SJCRH30 (cell line): ENCODE measurements around the gene OR2Z1. TPM values are rescaled to one million over a fixed set of nuclear protein-coding genes. Genes with fewer than 3 reads are reported as not detected.

Source experiments
- DNase-seq, 2 experiments: peaks; one replicate each; pipeline ENCODE4 v3.0.0-alpha.2; 2015 to 2020
- H3K27ac ChIP-seq: fragments of 250-450 bp; sonication (Bioruptor Pico); 2 replicates; pipeline ENCODE4 v1.5.1; 2020; ENCODE audit warnings: mild to moderate bottlenecking, moderate library complexity
- H3K27me3 ChIP-seq: fragments of 250-450 bp; sonication (Bioruptor Pico); 2 replicates; pipeline ENCODE4 v1.5.1; 2020; ENCODE audit warnings: mild to moderate bottlenecking, moderate library complexity
- H3K36me3 ChIP-seq: fragments of 250-450 bp; sonication (Bioruptor Pico); 2 replicates; pipeline ENCODE4 v1.5.1; 2020; ENCODE audit warnings: mild to moderate bottlenecking, moderate library complexity
- H3K4me1 ChIP-seq: fragments of 250-450 bp; sonication (Bioruptor Pico); 2 replicates; pipeline ENCODE4 v1.5.1; 2020; ENCODE audit warnings: mild to moderate bottlenecking, moderate library complexity
- H3K4me3 ChIP-seq: fragments of 250-450 bp; sonication (Bioruptor Pico); 2 replicates; pipeline ENCODE4 v1.5.1; 2020; ENCODE audit warnings: mild to moderate bottlenecking, moderate library complexity
- H3K9me3 ChIP-seq: fragments of 250-450 bp; sonication (Bioruptor Pico); replicated peaks from 2 replicates; pipeline ENCODE4 v1.5.1; 2020; ENCODE audit warnings: mild to moderate bottlenecking, moderate library complexity
- total RNA-seq: library from RNA; depleted of rRNA; stranded (reverse); fragments of >200 nt; shearing (Covaris generic); gene quantifications from 2 replicates; pipeline ENCODE4 v1.2.3, GENCODE V29; 2014; rRNA removed

OR2Z1 gene
- total RNA-seq: not detected in 2 replicates

- DNase-seq: no peak
- H3K27me3 ChIP-seq: no peaks in the 10 kb centered on the region
- H3K4me1 ChIP-seq: no peaks in the 10 kb centered on the region
- H3K27ac ChIP-seq: no peak within 1 kb of the TSS
- no peaks in the 10 kb centered on the region for H3K36me3 ChIP-seq
- no peak within 1 kb of the TSS for H3K4me3 ChIP-seq
- H3K9me3 ChIP-seq: no peaks in the 10 kb centered on the region
Measured at GRCh38 chr19:8721334-8721733, at the start of gene OR2Z1. Gene OR2Z1, plus strand, starts transcription at chr19:8721634. Its CDS starts 9,395 bp downstream, at chr19:8731029.

GRCh38 chr19:8673276-8673891 is 48.0 kb upstream of the OR2Z1 start:
- no peak for DNase-seq
- H3K4me1 ChIP-seq: no peaks in the 10 kb centered on the region
- no peaks in the 10 kb centered on the region for H3K27me3 ChIP-seq
- H3K36me3 ChIP-seq: no peaks in the 10 kb centered on the region
- no peak overlapping the region for H3K4me3 ChIP-seq
- no peak overlapping the region for H3K27ac ChIP-seq
- no peaks in the 10 kb centered on the region for H3K9me3 ChIP-seq

GRCh38 chr19:8675066-8675465 is 46.4 kb upstream of the OR2Z1 start:
- DNase-seq: no peak
- Histone ChIP-seq H3K4me1 (no peaks in the 10 kb centered on the region), H3K36me3 (no peaks in the 10 kb centered on the region), H3K27ac (no peak overlapping the region), H3K27me3 (no peaks in the 10 kb centered on the region), H3K4me3 (no peak overlapping the region), H3K9me3 (no peaks in the 10 kb centered on the region)

GRCh38 chr19:8678244-8678807 is 43.1 kb upstream of the OR2Z1 start:
- DNase-seq: no peak
- Histone ChIP-seq H3K9me3 (no peaks in the 10 kb centered on the region), H3K4me1 (no peaks in the 10 kb centered on the region), H3K27me3 (no peaks in the 10 kb centered on the region), H3K27ac (no peak overlapping the region), H3K4me3 (no peak overlapping the region), H3K36me3 (no peaks in the 10 kb centered on the region)

GRCh38 chr19:8680676-8681344 is 40.6 kb upstream of the OR2Z1 start:
- H3K27me3 ChIP-seq: no peaks in the 10 kb centered on the region

GRCh38 chr19:8681345-8682029 is 39.9 kb upstream of the OR2Z1 start:
- DNase-seq: no peak
- no peak overlapping the region for H3K27ac ChIP-seq

More at GRCh38 chr19:8680676-8681344, 40.6 kb upstream of the OR2Z1 start:
- no peak overlapping the region for H3K27ac ChIP-seq
- H3K4me1 ChIP-seq: no peaks in the 10 kb centered on the region
- no peak overlapping the region for H3K4me3 ChIP-seq
- no peak for DNase-seq
- H3K36me3 ChIP-seq: no peaks in the 10 kb centered on the region
- no peaks in the 10 kb centered on the region for H3K9me3 ChIP-seq

GRCh38 chr19:8682472-8682871 is 39.0 kb upstream of the OR2Z1 start:
- Histone ChIP-seq H3K4me1 (no peaks in the 10 kb centered on the region), H3K27ac (no peak overlapping the region), H3K4me3 (no peak overlapping the region), H3K27me3 (no peaks in the 10 kb centered on the region), H3K36me3 (no peaks in the 10 kb centered on the region), H3K9me3 (no peaks in the 10 kb centered on the region)
- DNase-seq: no peak

More at GRCh38 chr19:8681345-8682029, 39.9 kb upstream of the OR2Z1 start:
- Histone ChIP-seq H3K36me3 (no peaks in the 10 kb centered on the region), H3K27me3 (no peaks in the 10 kb centered on the region), H3K9me3 (no peaks in the 10 kb centered on the region), H3K4me3 (no peak overlapping the region), H3K4me1 (no peaks in the 10 kb centered on the region)

GRCh38 chr19:8682931-8683330 is 38.5 kb upstream of the OR2Z1 start:
- H3K4me1 ChIP-seq: no peaks in the 10 kb centered on the region
- DNase-seq: no peak
- H3K27me3 ChIP-seq: no peaks in the 10 kb centered on the region
- no peaks in the 10 kb centered on the region for H3K36me3 ChIP-seq
- no peak overlapping the region for H3K4me3 ChIP-seq
- H3K27ac ChIP-seq: no peak overlapping the region
- H3K9me3 ChIP-seq: no peaks in the 10 kb centered on the region

GRCh38 chr19:8684001-8684902 is 37.2 kb upstream of the OR2Z1 start:
- Histone ChIP-seq H3K9me3 (no peaks in the 10 kb centered on the region), H3K27me3 (no peaks in the 10 kb centered on the region), H3K4me3 (no peak overlapping the region), H3K27ac (no peak overlapping the region), H3K36me3 (no peaks in the 10 kb centered on the region), H3K4me1 (no peaks in the 10 kb centered on the region)
- DNase-seq: no peak

- Histone ChIP-seq H3K9me3 (no peaks in the 10 kb centered on the region), H3K4me1 (no peaks in the 10 kb centered on the region), H3K36me3 (no peaks in the 10 kb centered on the region)
Measured at GRCh38 chr19:8686549-8686948, 34.9 kb upstream of the OR2Z1 start.

GRCh38 chr19:8688930-8689329 is 32.5 kb upstream of the OR2Z1 start:
- DNase-seq: no peak
- Histone ChIP-seq H3K4me3 (no peak overlapping the region), H3K27me3 (no peaks in the 10 kb centered on the region), H3K4me1 (no peaks in the 10 kb centered on the region), H3K9me3 (no peaks in the 10 kb centered on the region), H3K36me3 (no peaks in the 10 kb centered on the region), H3K27ac (no peak overlapping the region)

More at GRCh38 chr19:8686549-8686948, 34.9 kb upstream of the OR2Z1 start:
- Histone ChIP-seq H3K4me3 (no peak overlapping the region), H3K27me3 (no peaks in the 10 kb centered on the region), H3K27ac (no peak overlapping the region)
- no peak for DNase-seq

- DNase-seq: no peak
- no peak overlapping the region for H3K27ac ChIP-seq
- no peaks in the 10 kb centered on the region for H3K27me3 ChIP-seq
- H3K4me3 ChIP-seq: no peak overlapping the region
- no peaks in the 10 kb centered on the region for H3K9me3 ChIP-seq
- H3K36me3 ChIP-seq: no peaks in the 10 kb centered on the region
- no peaks in the 10 kb centered on the region for H3K4me1 ChIP-seq
Measured at GRCh38 chr19:8690753-8691539, 30.5 kb upstream of the OR2Z1 start.

GRCh38 chr19:8695501-8695900 is 25.9 kb upstream of the OR2Z1 start:
- H3K4me3 ChIP-seq: no peak overlapping the region
- no peaks in the 10 kb centered on the region for H3K9me3 ChIP-seq
- no peak overlapping the region for H3K27ac ChIP-seq
- H3K27me3 ChIP-seq: no peaks in the 10 kb centered on the region
- no peak for DNase-seq
- H3K4me1 ChIP-seq: no peaks in the 10 kb centered on the region
- no peaks in the 10 kb centered on the region for H3K36me3 ChIP-seq

GRCh38 chr19:8695911-8696310 is 25.5 kb upstream of the OR2Z1 start:
- Histone ChIP-seq H3K4me3 (no peak overlapping the region), H3K36me3 (no peaks in the 10 kb centered on the region), H3K4me1 (no peaks in the 10 kb centered on the region), H3K27ac (no peak overlapping the region), H3K27me3 (no peaks in the 10 kb centered on the region), H3K9me3 (no peaks in the 10 kb centered on the region)
- no peak for DNase-seq
